H1 (cell line): ENCODE measurements around the gene AGPAT3. TPM values are rescaled to one million over a fixed set of nuclear protein-coding genes. Genes with fewer than 3 reads are reported as not detected.

Source experiments
- CTCF ChIA-PET: fragments of 300-600 bp; sonication (Branson Sonifier 250); formaldehyde crosslinking; loops from one replicate; lab custom pipeline; 2021; ENCODE audit not compliant: partially characterized antibody; lab: Charles Lee
- POLR2A ChIA-PET: fragments of 300-600 bp; sonication (Branson Sonifier 250); formaldehyde crosslinking; loops from one replicate; lab custom pipeline; 2021; ENCODE audit warnings: inconsistent platforms; ENCODE audit not compliant: partially characterized antibody; lab: Charles Lee
- DNase-seq, 2 experiments: peaks; one replicate each; pipeline versions ENCODE4 v3.0.0 to v3.0.0-alpha.2; 2010 to 2022; ENCODE audit warnings: low spot score in 2 of 2, low read depth in 1 of 2, mixed read lengths in 1 of 2
- FAIRE-seq: peaks from 2 replicates; lab custom pipeline; 2011; peaks lifted over from hg19 to GRCh38; lab: Jason Lieb, UNC
- H2AFZ ChIP-seq: 2 replicates; pipeline ENCODE4 v1.8.1; 2012; ENCODE audit warnings: low read length, inconsistent platforms
- H2AK5ac ChIP-seq: 2 replicates; pipeline ENCODE4 v1.6.1; 2013; ENCODE audit warnings: low read depth, low read length
- H2BK120ac ChIP-seq: replicated peaks from 2 replicates; pipeline ENCODE3; 2013; ENCODE audit warnings: low read depth, low read length, inconsistent platforms
- H2BK12ac ChIP-seq: 2 replicates; pipeline ENCODE4 v1.6.1; 2013; ENCODE audit warnings: low read depth, low read length
- H2BK15ac ChIP-seq: 2 replicates; pipeline ENCODE4 v1.6.1; 2013; ENCODE audit warnings: low read length
- H2BK20ac ChIP-seq: 2 replicates; pipeline ENCODE4 v1.6.1; 2013; ENCODE audit warnings: low read length
- H2BK5ac ChIP-seq: 2 replicates; pipeline ENCODE4 v1.6.1; 2013; ENCODE audit warnings: low read depth, low read length
- H3K14ac ChIP-seq: 2 replicates; pipeline ENCODE4 v1.6.1; 2013; ENCODE audit warnings: inconsistent platforms; ENCODE audit not compliant: insufficient read length
- H3K18ac ChIP-seq: 2 replicates; pipeline ENCODE4 v1.6.1; 2013; ENCODE audit warnings: low read length; ENCODE audit errors: extremely low read depth
- H3K23ac ChIP-seq: 2 replicates; pipeline ENCODE4 v1.6.1; 2013; ENCODE audit warnings: inconsistent platforms; ENCODE audit not compliant: insufficient read length
- H3K23me2 ChIP-seq: 2 replicates; pipeline ENCODE4 v1.6.1; 2013; ENCODE audit warnings: low read depth, low read length
- H3K27ac ChIP-seq: 2 replicates; pipeline ENCODE4 v1.6.1; 2011; ENCODE audit warnings: low read depth, low read length, inconsistent platforms
- H3K27me3 ChIP-seq, 4 experiments: replicated peaks in 1 of 4; 1 replicate in 1 of 4; 2 replicates in 3 of 4; pipeline versions ENCODE4 v1.6.1 to v1.8.1; 2011 to 2013; ENCODE audit warnings: low read length in 3 of 4, mild to moderate bottlenecking in 3 of 4, inconsistent platforms in 2 of 4, mixed read lengths in 2 of 4, moderate library complexity in 1 of 4; ENCODE audit not compliant: control insufficient read depth in 3 of 4, insufficient read depth in 3 of 4; ENCODE audit errors: extremely low read depth in 1 of 4
- H3K36me3 ChIP-seq, 4 experiments: 2 replicates each; pipeline versions ENCODE4 v1.6.1 to v1.8.1; 2011 to 2013; ENCODE audit warnings: mild to moderate bottlenecking in 4 of 4, low read length in 3 of 4, moderate library complexity in 2 of 4, control low read depth in 1 of 4, inconsistent platforms in 1 of 4; ENCODE audit not compliant: insufficient read depth in 4 of 4, control insufficient read depth in 2 of 4
- H3K4ac ChIP-seq: replicated peaks from 2 replicates; pipeline ENCODE3; 2013; ENCODE audit warnings: low read length, low read depth, mixed read lengths, inconsistent platforms; ENCODE audit not compliant: insufficient read length
- H3K4me1 ChIP-seq, 4 experiments: replicated peaks in 1 of 4; 1 replicate in 1 of 4; 2 replicates in 3 of 4; pipeline versions ENCODE4 v1.6.1 to v1.8.1; 2011 to 2013; ENCODE audit warnings: low read length in 3 of 4, inconsistent platforms in 2 of 4, mixed read lengths in 1 of 4; ENCODE audit not compliant: insufficient read depth in 4 of 4, control insufficient read depth in 3 of 4
- H3K4me2 ChIP-seq, 2 experiments: 2 replicates each; pipeline versions ENCODE4 v1.6.1 to v1.8.1; 2011 to 2013; ENCODE audit warnings: low read depth in 2 of 2, low read length in 2 of 2, control low read depth in 1 of 2, inconsistent platforms in 1 of 2, mild to moderate bottlenecking in 1 of 2; ENCODE audit not compliant: insufficient read depth in 1 of 2
- H3K4me3 ChIP-seq, 4 experiments: fragments of 200-600, 300-600 bp in 1 of 4; sonication (generic), shearing (Covaris generic), sonication (Bioruptor Twin) in 1 of 4; 2 replicates each; pipeline versions ENCODE4 v1.5.1 to v1.8.1; 2011 to 2016; ENCODE audit warnings: low read length in 4 of 4, low read depth in 3 of 4, control low read depth in 2 of 4, inconsistent platforms in 2 of 4, mild to moderate bottlenecking in 2 of 4, mixed read lengths in 1 of 4, moderate library complexity in 1 of 4; ENCODE audit not compliant: insufficient read depth in 2 of 4; ENCODE audit errors: extremely low read depth in 1 of 4
- H3K56ac ChIP-seq: replicated peaks from 2 replicates; pipeline ENCODE3; 2013; ENCODE audit warnings: low read depth, mild to moderate bottlenecking, mixed read lengths, low read length, inconsistent platforms; ENCODE audit not compliant: insufficient read length
- H3K79me1 ChIP-seq: 2 replicates; pipeline ENCODE4 v1.6.1; 2013; ENCODE audit warnings: low read depth, low read length, control low read depth
- H3K79me2 ChIP-seq, 2 experiments: 2 replicates each; pipeline versions ENCODE4 v1.6.1 to v1.8.1; 2012 to 2013; ENCODE audit warnings: low read length in 2 of 2, mild to moderate bottlenecking in 2 of 2, inconsistent platforms in 1 of 2; ENCODE audit not compliant: insufficient read depth in 2 of 2, control insufficient read depth in 1 of 2
- H3K9ac ChIP-seq, 4 experiments: replicated peaks in 1 of 4; 1 replicate in 1 of 4; 2 replicates in 3 of 4; pipeline versions ENCODE4 v1.6.1 to v1.8.1; 2011 to 2013; ENCODE audit warnings: low read depth in 3 of 4, low read length in 3 of 4, control low read depth in 2 of 4, mild to moderate bottlenecking in 2 of 4, moderate library complexity in 2 of 4, inconsistent platforms in 1 of 4; ENCODE audit errors: extremely low read depth in 1 of 4
- H3K9me3 ChIP-seq, 2 experiments: 2 replicates each; pipeline versions ENCODE4 v1.6.1 to v1.8.1; 2012 to 2013; ENCODE audit warnings: mild to moderate bottlenecking in 2 of 2, moderate library complexity in 2 of 2, control low read depth in 1 of 2, inconsistent platforms in 1 of 2, low read depth in 1 of 2, low read length in 1 of 2, mixed read lengths in 1 of 2; ENCODE audit not compliant: insufficient read depth in 2 of 2
- H4K20me1 ChIP-seq, 2 experiments: replicated peaks in 1 of 2; 2 replicates each; pipeline versions ENCODE3 to v1.8.1; 2011 to 2013; ENCODE audit warnings: inconsistent platforms in 2 of 2, low read length in 2 of 2, mild to moderate bottlenecking in 1 of 2; ENCODE audit not compliant: insufficient read depth in 2 of 2, control insufficient read depth in 1 of 2
- H4K5ac ChIP-seq: 2 replicates; pipeline ENCODE4 v1.6.1; 2013; ENCODE audit warnings: low read length, low read depth, mixed read lengths, inconsistent platforms; ENCODE audit not compliant: insufficient read length
- H4K8ac ChIP-seq: 2 replicates; pipeline ENCODE4 v1.8.0; 2013; ENCODE audit warnings: mild to moderate bottlenecking, moderate library complexity, low read length, inconsistent platforms; ENCODE audit not compliant: insufficient read depth; ENCODE audit errors: extremely low read depth
- H4K91ac ChIP-seq: replicated peaks from 2 replicates; pipeline ENCODE3; 2013; ENCODE audit warnings: low read length, mixed read lengths, inconsistent platforms; ENCODE audit not compliant: insufficient read length
- ASH2L ChIP-seq: fragments of 200-600, 300-600 bp; sonication (generic); IDR thresholded peaks from one replicate; pipeline ENCODE4 v1.7.1; 2017; ENCODE audit warnings: low read length
- BACH1 ChIP-seq: IDR thresholded peaks from 2 replicates; pipeline ENCODE4 v1.6.1; 2012; ENCODE audit warnings: low read length, improper control_type of control experiment
- CBX5 ChIP-seq: fragments of 300-800, 300-1000 bp; sonication (generic); IDR thresholded peaks from 2 replicates; pipeline ENCODE4 v1.7.1; 2016; ENCODE audit warnings: antibody characterized with exemption, low read length, low read depth
- CHD1 ChIP-seq: IDR thresholded peaks from 2 replicates; pipeline ENCODE4 v1.6.1; 2012; ENCODE audit warnings: low read depth, low read length, improper control_type of control experiment
- HDAC6 ChIP-seq: IDR thresholded peaks from one replicate; pipeline ENCODE4 v1.7.1; 2012; ENCODE audit warnings: low read depth, mild to moderate bottlenecking, inconsistent platforms, low read length, moderate library complexity
- JUN ChIP-seq: IDR thresholded peaks from 2 replicates; pipeline ENCODE4 v1.6.1; 2011; ENCODE audit warnings: low read depth, mild to moderate bottlenecking, improper control_type of control experiment, low read length
- KDM4A ChIP-seq: IDR thresholded peaks from one replicate; pipeline ENCODE4 v1.7.1; 2012; ENCODE audit warnings: low read depth, mild to moderate bottlenecking, moderate library complexity, low read length, inconsistent platforms; ENCODE audit not compliant: severe bottlenecking
- KDM5A ChIP-seq: fragments of 200-600 bp; IDR thresholded peaks from 2 replicates; pipeline ENCODE4 v1.7.1; 2012; ENCODE audit warnings: mild to moderate bottlenecking, low read length, inconsistent platforms, mixed read lengths
- PHF8 ChIP-seq: fragments of 200-600 bp; sonication (generic); conservative IDR thresholded peaks from 2 replicates; pipeline ENCODE4 v1.7.1; 2012; ENCODE audit warnings: low read depth, mild to moderate bottlenecking, inconsistent platforms, low read length, moderate library complexity
- RXRA ChIP-seq: IDR thresholded peaks from 2 replicates; pipeline ENCODE4 v1.6.1; 2011; ENCODE audit warnings: low read depth, mild to moderate bottlenecking, low read length, moderate library complexity; ENCODE audit not compliant: insufficient read depth
- SIX5 ChIP-seq: IDR thresholded peaks from 2 replicates; pipeline ENCODE4 v1.6.1; 2011; ENCODE audit warnings: mild to moderate bottlenecking, low read depth, low read length
- SRF ChIP-seq: IDR thresholded peaks from 2 replicates; pipeline ENCODE4 v1.6.1; 2011; ENCODE audit warnings: mild to moderate bottlenecking, low read depth, low read length, moderate library complexity
- SUZ12 ChIP-seq: fragments of 200-600 bp; sonication (generic); IDR thresholded peaks from 2 replicates; pipeline ENCODE4 v1.6.1; 2012; ENCODE audit warnings: mild to moderate bottlenecking, inconsistent platforms, low read length, moderate library complexity, mixed read lengths
- TAF7 ChIP-seq: optimal IDR thresholded peaks from 2 replicates; pipeline ENCODE3; 2011; ENCODE audit warnings: low read depth, mild to moderate bottlenecking, inconsistent platforms, low read length, moderate library complexity, borderline replicate concordance
- YY1 ChIP-seq: IDR thresholded peaks from 2 replicates; pipeline ENCODE4 v1.6.1; 2011; ENCODE audit warnings: low read depth, mild to moderate bottlenecking, low read length
- ZNF274 ChIP-seq: IDR thresholded peaks from 2 replicates; pipeline ENCODE4 v1.7.0; 2012; ENCODE audit warnings: low read length, borderline replicate concordance; ENCODE audit errors: extremely low read depth
- WGBS, 2 experiments: shearing (Covaris generic) in 1 of 2; methylation state at CpG; one replicate each; pipeline versions ENCODE4 v1.1.6 to v1.1.7; 2013 to 2015; ENCODE audit warnings: low lambda C conversion rate in 2 of 2, mixed read lengths in 2 of 2, inconsistent platforms in 1 of 2, low coverage in 1 of 2, missing lambda C conversion rate in 1 of 2; ENCODE audit not compliant: insufficient replicate concordance in 2 of 2, insufficient coverage in 1 of 2, insufficient read length in 1 of 2; ENCODE audit errors: extremely low coverage in 1 of 2, missing lambda C conversion rate in 1 of 2; 5-methylcytosine and 5-hydroxymethylcytosine counted together
- polyA plus RNA-seq, 7 experiments: library from polyadenylated mRNA; depleted of rRNA in 3 of 7; stranded (reverse) in 5 of 7; unstranded in 2 of 7; fragments of >200 nt in 5 of 7; fragments of 200-250 nt in 2 of 7; gene quantifications; 1 replicate in 5 of 7; 2 replicates in 1 of 7; 4 replicates in 1 of 7; pipeline versions ENCODE4 v1.2.1 to v1.2.3, GENCODE V29; 2011 to 2013; ENCODE audit warnings: missing spikeins in 2 of 7, mixed read lengths in 2 of 7
- total RNA-seq: library from RNA; stranded (reverse); fragmentation: NEBNext Ultra II Directional; extraction: Animal tissue kit (Norgen Biotek cat#: 25700); gene quantifications from 2 replicates; pipeline ENCODE4 v1.2.1, GENCODE V29; 2021

Gene AGPAT3
- total and polyA plus RNA-seq, 2 of the 8 experiments (the other 6 are each of a cell fraction or from before 2014, with no cell fraction given), result 5.8 to 7.3 TPM

DNA sequence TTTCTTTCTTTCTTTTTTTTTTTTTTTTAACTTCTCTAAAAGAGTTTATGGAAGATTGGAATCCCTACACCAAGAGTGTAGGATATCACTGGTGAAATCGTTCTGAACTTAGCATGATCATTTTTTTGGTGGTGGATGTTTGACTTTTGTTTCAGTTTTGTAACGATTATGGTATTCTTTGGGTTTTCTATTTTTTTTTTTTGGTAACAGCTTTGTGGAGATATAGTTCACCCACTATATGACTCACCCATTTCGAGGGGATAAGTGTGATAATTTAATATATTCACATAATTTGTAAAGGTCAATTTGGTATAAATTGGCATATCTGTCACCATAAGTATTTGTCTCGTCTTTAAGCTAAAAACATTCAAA is 29.2 kb downstream of the AGPAT3 start:
- Histone ChIP-seq H3K9ac (no peak overlapping the region), H3K9me3 (peaks cover 3 to 7% of the 10 kb centered on the region in 2 experiments; a peak in 1 of 4 replicates), H2BK20ac (no peak overlapping the region), H2AK5ac (no peak overlapping the region), H3K56ac (no peak overlapping the region), H3K18ac (no peak overlapping the region), H4K8ac (no peak overlapping the region), H2AFZ (no peak overlapping the region), H2BK5ac (no peak overlapping the region), H4K20me1 (no peaks in the 10 kb centered on the region), H3K36me3 (no peaks in the 10 kb centered on the region), H4K91ac (no peak overlapping the region), H2BK12ac (no peak overlapping the region), H3K4me2 (no peak overlapping the region), H3K14ac (no peak overlapping the region), H4K5ac (no peak overlapping the region), H3K4me1 (peaks cover 0 to 8% (median 6%) of the 10 kb centered on the region in 4 experiments; a peak in 5 of 7 replicates), H3K79me2 (no peaks in the 10 kb centered on the region), H2BK120ac (no peak overlapping the region), H2BK15ac (no peak overlapping the region), H3K23ac (no peak overlapping the region), H3K4ac (no peak overlapping the region), H3K27ac (no peak overlapping the region), H3K23me2 (no peaks in the 10 kb centered on the region), H3K79me1 (no peaks in the 10 kb centered on the region), H3K4me3 (no peak overlapping the region), H3K27me3 (no peaks in the 10 kb centered on the region)
- DNase-seq (no peak), FAIRE-seq (no peak)
- WGBS, 2 experiments, result 88% methylated on average over 4 of the region's 4 CpGs; no CpG with 5 or more reads in 1 of the 2 experiments
- CTCF ChIA-PET, result interaction anchor here (0.5 kb wide), 1 partner anchor 80 kb away, joined by 5 read pairs; no protein-coding TSS in a partner anchor
- POLR2A ChIA-PET, result interaction anchor here (0.8 kb wide), 1 partner anchor 125 kb away, joined by 3 read pairs; no protein-coding TSS in a partner anchor
- TF ChIP-seq SRF (no peak), SIX5 (no peak), KDM4A (no peak), SUZ12 (no peak), HDAC6 (no peak), ASH2L (no peak), BACH1 (no peak), RXRA (no peak), JUN (no peak), KDM5A (no peak), TAF7 (no peak), CHD1 (no peak), ZNF274 (no peak), YY1 (no peak), PHF8 (no peak), CBX5 (no peak)
